HG03565 (cell line): Measurements from ENCODE around the gene BCO2.

Experiments
- ATAC-seq: cut with Tn5 transposase; IDR thresholded peaks from one replicate; pipeline ENCODE4 v1.9.1; 2021; ENCODE audit warnings: mild to moderate bottlenecking, moderate library complexity; ENCODE audit not compliant: unreplicated experiment

The BCO2 gene

GRCh38 chr11:112241486-112241885, 66.2 kb downstream of the BCO2 start:
- no peak for ATAC-seq

DNA sequence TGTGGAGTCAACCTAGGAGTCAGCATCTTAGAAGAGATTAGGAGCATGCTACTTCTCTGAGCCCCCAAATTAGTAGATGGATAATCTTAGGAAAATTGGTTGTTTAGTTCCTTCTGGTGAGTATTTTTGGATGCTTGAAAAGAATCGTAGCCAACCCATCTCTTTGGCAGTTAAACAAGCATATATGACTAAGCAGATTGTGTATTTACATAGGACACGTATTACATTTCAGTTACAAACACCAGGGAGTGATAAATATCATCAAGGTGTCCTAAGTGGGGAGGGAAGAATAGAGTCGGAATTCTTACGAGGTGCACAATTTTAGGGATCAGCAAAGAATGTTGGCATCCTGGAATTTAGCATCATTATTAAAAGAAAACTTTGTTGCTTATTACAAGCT, 71.9 kb downstream of the BCO2 start:
- no peak for ATAC-seq

- ATAC-seq, result no peak
These were observed 72.9 kb downstream of the BCO2 start for GRCh38 chr11:112248201-112248600.

DNA sequence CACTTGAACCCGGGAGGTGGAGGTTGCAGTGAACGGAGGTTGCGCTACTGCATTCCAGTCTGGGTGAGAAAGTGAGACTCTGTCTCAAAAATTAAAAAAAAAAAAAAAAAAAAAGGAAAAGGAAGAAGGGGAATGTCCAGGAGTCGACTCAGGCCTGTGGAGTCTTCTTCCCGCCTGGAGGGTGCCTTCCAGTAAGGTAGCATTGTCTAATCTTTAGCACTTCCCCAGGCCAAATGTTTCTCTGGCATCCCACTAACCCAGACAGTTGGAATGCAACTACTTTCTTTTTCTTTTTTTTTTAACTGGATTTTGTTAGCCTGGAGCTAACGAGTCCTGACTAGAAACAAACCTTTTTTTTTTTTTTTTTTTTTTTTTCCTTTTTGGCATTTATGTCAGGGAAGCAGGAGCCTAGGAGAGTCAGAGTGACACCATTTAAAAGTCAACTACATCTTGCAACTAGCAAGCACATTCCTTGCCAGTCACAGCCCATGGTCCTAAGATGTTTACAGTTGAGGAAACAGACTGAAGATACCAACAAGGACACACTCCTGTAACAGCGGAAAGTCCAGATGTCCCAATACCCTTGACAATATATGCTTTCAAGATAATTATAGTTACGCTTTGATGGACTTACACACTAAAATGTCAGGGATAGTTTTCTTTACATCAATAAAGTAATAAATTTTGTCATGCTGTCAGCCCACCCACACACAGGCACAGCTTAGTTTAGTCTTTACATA, 74.7 kb downstream of the BCO2 start:
- ATAC-seq, result no peak

GRCh38 chr11:112253605-112254242, 78.4 kb downstream of the BCO2 start:
- ATAC-seq, result no peak

GRCh38 chr11:112255067-112255720, 79.9 kb downstream of the BCO2 start:
- no peak for ATAC-seq

DNA sequence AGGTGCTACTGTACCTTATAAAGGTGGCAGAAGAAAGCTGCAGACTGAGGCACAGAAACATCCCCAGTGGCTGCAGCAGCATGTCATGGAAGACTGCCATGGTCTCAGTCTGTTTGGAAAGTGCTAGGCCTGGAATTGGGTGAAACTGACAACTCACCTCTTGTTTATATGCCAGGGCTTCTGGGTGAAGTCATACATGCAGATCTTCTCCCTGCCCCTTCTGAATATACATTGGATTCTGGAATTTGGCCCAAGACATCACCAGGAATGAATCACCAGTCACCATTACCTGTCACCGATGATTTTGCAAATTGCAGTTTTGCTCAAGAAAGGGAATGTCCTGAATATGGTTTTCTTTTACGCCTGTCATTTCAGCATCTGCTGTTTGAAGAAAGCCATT, 85.2 kb downstream of the BCO2 start, which contains the start of gene PLET1:
TSS of gene PLET1 (minus strand) at position 371 of the 400 bp plus-strand sequence. CDS start at position 100, 271 bp downstream.
- no peak for ATAC-seq

DNA sequence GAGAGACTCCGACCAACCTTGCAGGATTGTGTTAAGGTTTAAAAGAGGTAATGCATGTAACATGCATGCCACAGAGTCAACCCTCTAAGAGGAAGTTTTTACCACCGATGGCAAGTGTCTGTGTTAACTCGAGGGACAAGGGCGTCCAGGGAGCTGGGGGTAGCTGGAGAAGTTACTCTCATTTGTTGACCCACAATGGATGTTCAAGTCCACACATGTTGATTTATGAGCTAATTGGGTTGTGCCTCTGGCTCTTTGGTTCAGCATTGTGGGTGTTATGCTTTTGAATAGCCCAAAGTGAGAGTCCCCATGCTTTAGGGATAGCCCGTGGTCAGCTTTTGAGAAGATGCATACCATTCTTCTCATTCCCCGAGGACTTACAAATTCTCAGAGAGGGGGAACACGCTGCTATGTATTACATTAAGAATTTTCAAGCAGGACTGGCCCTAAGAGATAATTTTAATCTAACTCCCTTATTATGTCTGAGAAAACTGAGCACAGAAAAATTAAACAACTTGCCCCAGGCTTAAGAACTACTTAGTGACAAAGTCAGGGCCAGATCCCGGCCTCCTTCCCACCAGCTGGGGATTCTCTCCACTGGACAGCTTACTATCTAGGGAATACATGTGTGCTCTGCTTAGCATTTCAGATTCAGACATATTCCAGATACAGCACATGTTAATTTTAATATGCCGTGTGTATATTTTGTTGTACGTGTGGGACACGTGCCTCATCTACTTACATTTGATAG, 90.5 kb downstream of the BCO2 start:
- ATAC-seq, result no peak

DNA sequence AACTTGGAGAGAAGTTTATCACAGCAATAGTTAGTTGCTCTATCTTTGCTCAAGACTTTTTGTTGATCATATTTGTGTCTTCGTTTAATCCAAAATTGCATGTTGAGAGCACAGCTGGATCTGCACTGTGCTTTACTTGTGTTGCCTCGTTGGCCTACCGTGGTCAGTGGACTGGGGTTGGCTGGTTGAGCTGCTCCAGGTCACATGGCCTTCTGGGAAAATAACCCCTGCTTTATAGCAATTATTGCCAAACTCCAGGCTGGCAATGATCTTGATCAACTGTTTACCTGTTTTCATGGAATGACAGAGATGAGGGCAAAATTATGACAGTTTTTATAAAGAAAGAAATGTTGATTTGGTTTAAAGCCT, 91.1 kb downstream of the BCO2 start:
- ATAC-seq, result no peak

GRCh38 chr11:112267188-112267591, 91.9 kb downstream of the BCO2 start:
- ATAC-seq, result no peak

- ATAC-seq, result no peak
These were observed 93.1 kb downstream of the BCO2 start for GRCh38 chr11:112268406-112268805.
